ENCODE data around the gene EPS8. TPM values are rescaled to one million over a fixed set of nuclear protein-coding genes. Genes with fewer than 3 reads are reported as not detected.

Gene EPS8
- total and polyA plus RNA-seq, 7 donors = 47.7 to 132 (median 108) TPM

GRCh38 chr12:15646581-15646980, 142.6 kb downstream of the EPS8 start:
- no peak overlapping the region for H3K27ac ChIP-seq
- peaks cover 0 to 37% (median 13%) of the 10 kb centered on the region in 4 donors for H3K36me3 ChIP-seq
- H3K9me3 ChIP-seq = no peaks in the 10 kb centered on the region
- intact Hi-C loops (cut with DNase I) = no loop called here
- H3K4me1 ChIP-seq = peaks cover 0 to 9% (median 0%) of the 10 kb centered on the region in 4 donors
- no peak for DNase-seq
- H3K4me3 ChIP-seq = no peak overlapping the region
- no peak for TF ChIP-seq POLR2AphosphoS5 (IDR thresholded peaks at IDR 0.05)
- TF ChIP-seq CTCF (IDR thresholded peaks at IDR 0.05) = no peak
- TF ChIP-seq EP300 (IDR thresholded peaks at IDR 0.05) = no peak
- TF ChIP-seq POLR2A (IDR thresholded peaks at IDR 0.05) = no peak
- H3K27me3 ChIP-seq = no peaks in the 10 kb centered on the region
- WGBS, 2 donors = 0% methylated on average over 1 of the region's 1 CpG

- no peak for DNase-seq
- peaks cover 0 to 9% (median 0%) of the 10 kb centered on the region in 4 donors for H3K4me1 ChIP-seq
- no peaks in the 10 kb centered on the region for H3K27me3 ChIP-seq
- no peak overlapping the region for H3K27ac ChIP-seq
- no peaks in the 10 kb centered on the region for H3K9me3 ChIP-seq
- TF ChIP-seq POLR2A (IDR thresholded peaks at IDR 0.05) (no peak), POLR2AphosphoS5 (IDR thresholded peaks at IDR 0.05) (no peak), EP300 (IDR thresholded peaks at IDR 0.05) (no peak), CTCF (IDR thresholded peaks at IDR 0.05) (no peak)
- intact Hi-C loops (cut with DNase I) = no loop called here
- no peak overlapping the region for H3K4me3 ChIP-seq
- H3K36me3 ChIP-seq = peaks cover 9 to 56% (median 19%) of the 10 kb centered on the region in 4 donors
Measured at GRCh38 chr12:15644700-15645099, 144.5 kb downstream of the EPS8 start.

GRCh38 chr12:15638231-15638630, 151.0 kb downstream of the EPS8 start:
- H3K27ac ChIP-seq = peak overlapping the region in 2 of 4 donors; percentile 8 to 20
- H3K4me1 ChIP-seq = peaks cover 0 to 20% (median 13%) of the 10 kb centered on the region in 4 donors
- no peak overlapping the region for H3K4me3 ChIP-seq
- no peak for DNase-seq
- no peaks in the 10 kb centered on the region for H3K27me3 ChIP-seq
- 77 to 80% methylated on average over 3 of the region's 3 CpGs for whole genome bisulfite sequencing, 2 donors
- H3K9me3 ChIP-seq = no peaks in the 10 kb centered on the region
- peaks cover 0 to 27% (median 12%) of the 10 kb centered on the region in 4 donors for H3K36me3 ChIP-seq
- TF ChIP-seq POLR2AphosphoS5 (IDR thresholded peaks at IDR 0.05) = no peak
- TF ChIP-seq EP300 (IDR thresholded peaks at IDR 0.05) = no peak
- no peak for TF ChIP-seq POLR2A (IDR thresholded peaks at IDR 0.05)
- intact Hi-C loops (cut with DNase I) = no loop called here

GRCh38 chr12:15636060-15636890, 152.9 kb downstream of the EPS8 start:
- Histone ChIP-seq H3K36me3 (peaks cover 0 to 20% (median 13%) of the 10 kb centered on the region in 4 donors), H3K27me3 (no peaks in the 10 kb centered on the region), H3K9me3 (no peaks in the 10 kb centered on the region), H3K27ac (no peak overlapping the region), H3K4me1 (peaks cover 0 to 23% (median 13%) of the 10 kb centered on the region in 4 donors), H3K4me3 (no peak overlapping the region)
- 30 to 65% methylated on average over 1 of the region's 1 CpG for WGBS, 2 donors
- no peak for DNase-seq
- TF ChIP-seq POLR2AphosphoS5 (IDR thresholded peaks at IDR 0.05) = no peak
- TF ChIP-seq POLR2A (IDR thresholded peaks at IDR 0.05) = no peak
- intact Hi-C loops (cut with DNase I) = no loop called here

- 87 to 89% methylated on average over 4 of the region's 4 CpGs for WGBS, 2 donors
- no peak for DNase-seq
- TF ChIP-seq POLR2A (IDR thresholded peaks at IDR 0.05) = no peak
- TF ChIP-seq CTCF (IDR thresholded peaks at IDR 0.05) = no peak
- TF ChIP-seq EP300 (IDR thresholded peaks at IDR 0.05) = no peak
- no peak for TF ChIP-seq POLR2AphosphoS5 (IDR thresholded peaks at IDR 0.05)
- intact Hi-C loops (cut with DNase I) = no loop called here
- Histone ChIP-seq H3K9me3 (no peaks in the 10 kb centered on the region), H3K4me3 (no peak overlapping the region), H3K4me1 (peaks cover 0 to 38% (median 26%) of the 10 kb centered on the region in 4 donors), H3K27me3 (no peaks in the 10 kb centered on the region), H3K36me3 (peaks cover 0 to 10% (median 4%) of the 10 kb centered on the region in 4 donors), H3K27ac (no peak overlapping the region)
Measured at GRCh38 chr12:15634010-15634683, 155.0 kb downstream of the EPS8 start.

Data from sigmoid colon (tissue), 7 donors.